SH-SY5Y (cell line): ENCODE results near the gene YPEL2.

ENCODE experiments used
- GATA2 ChIP-seq: IDR thresholded peaks from 2 replicates; pipeline ENCODE4 v1.6.1; 2011; ENCODE audit warnings: mild to moderate bottlenecking, low read depth, low read length
- GATA3 ChIP-seq: IDR thresholded peaks from 2 replicates; pipeline ENCODE4 v1.6.1; 2011; ENCODE audit warnings: low read depth, mild to moderate bottlenecking, low read length, moderate library complexity

GRCh38 chr17:59329176-59330052 is 2.0 kb upstream of the YPEL2 start:
- no peak for TF ChIP-seq GATA2
- TF ChIP-seq GATA3 = no peak
